ENCODE data around the gene SHISA4.
"Not testable (repeated sequence)": the region's sequence is repeated elsewhere in the genome, so short reads cannot be mapped to it uniquely, and the experiment has no call there.

SHISA4 gene

GRCh38 chr1:201928266-201928665, 39.6 kb downstream of the SHISA4 start:
- no peak for DNase-seq (ENCODE audit: low read depth)

GRCh38 chr1:201930137-201930536, 41.4 kb downstream of the SHISA4 start:
- DNase-seq (ENCODE audit: low read depth), result no peak

DNA sequence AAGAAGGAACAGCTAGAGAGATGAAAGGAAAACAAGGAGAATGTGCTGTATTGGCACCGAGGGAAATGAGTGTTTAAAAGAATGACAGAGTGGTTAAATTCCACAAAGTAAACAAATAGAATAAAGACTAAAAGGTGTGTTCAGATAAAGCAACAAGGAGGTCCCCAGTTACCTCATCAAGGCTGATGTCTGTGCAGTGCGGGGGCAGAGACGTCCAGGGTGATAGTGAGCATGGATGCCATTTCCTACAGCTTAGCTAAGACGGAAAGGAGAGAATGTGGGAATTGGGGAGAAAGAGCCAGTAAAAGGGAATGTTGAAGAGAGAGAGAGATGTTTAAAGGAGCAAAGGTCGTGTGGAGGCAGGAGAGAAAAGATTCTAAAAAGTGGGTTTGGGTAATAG, 42.1 kb downstream of the SHISA4 start:
- DNase-seq (ENCODE audit: low read depth), result no peak

GRCh38 chr1:201933840-201934430, 45.2 kb downstream of the SHISA4 start:
- peak; percentile 20 for DNase-seq (ENCODE audit: low read depth)

DNA sequence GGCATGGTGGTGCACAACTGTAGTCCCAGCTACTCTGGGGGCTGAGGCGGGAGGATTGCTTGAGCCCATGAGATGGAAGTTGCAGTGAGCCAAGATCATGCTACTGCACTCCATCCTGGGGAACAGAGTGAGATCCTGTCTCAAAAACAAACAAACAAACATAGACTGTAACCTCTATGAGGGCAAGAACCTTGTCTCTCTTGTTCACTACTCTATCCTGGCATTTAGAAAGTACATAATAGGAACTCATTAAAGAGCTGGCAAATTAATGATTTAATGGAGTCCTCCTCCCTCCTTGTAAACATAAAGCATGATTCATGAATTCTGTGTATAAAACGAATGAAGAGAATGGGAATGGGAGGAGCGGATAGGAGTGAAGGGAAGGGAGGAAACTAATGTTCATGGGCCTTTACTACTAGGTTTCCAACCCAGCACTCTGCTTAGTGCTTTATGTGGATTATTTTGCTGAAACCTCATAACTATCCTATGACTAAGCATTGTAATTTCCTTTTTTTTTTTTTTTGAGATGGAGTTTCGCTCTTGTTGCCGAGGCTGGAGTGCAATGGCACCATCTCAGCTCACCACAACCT, 49.0 kb downstream of the SHISA4 start:
- peak; percentile 56 for DNase-seq (ENCODE audit: low read depth)

GRCh38 chr1:201938440-201939035, 49.8 kb downstream of the SHISA4 start:
- no peak for DNase-seq (ENCODE audit: low read depth)

DNA sequence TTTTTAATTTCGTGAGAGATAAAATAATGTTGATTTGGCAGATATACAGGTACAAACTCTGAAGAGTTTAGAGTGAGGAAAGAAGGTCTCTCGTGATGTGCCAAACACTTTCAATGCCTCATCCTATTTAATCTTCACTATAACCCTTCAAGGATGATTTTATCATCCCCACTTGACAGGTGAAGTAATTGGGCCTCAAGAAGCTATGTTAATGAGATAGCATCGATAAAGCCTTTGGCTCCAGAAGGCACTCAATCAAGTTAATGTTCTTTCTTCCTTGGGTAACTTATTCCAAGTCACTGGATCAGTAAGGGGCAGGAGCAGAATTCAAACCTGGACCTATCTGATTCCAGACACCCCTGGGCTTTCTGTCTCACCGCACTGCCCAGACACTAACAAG, 50.5 kb downstream of the SHISA4 start:
- DNase-seq (ENCODE audit: low read depth), result no peak

GRCh38 chr1:201939574-201939973, 50.9 kb downstream of the SHISA4 start:
- DNase-seq (ENCODE audit: low read depth), result no peak

- DNase-seq (ENCODE audit: low read depth), result not testable (repeated sequence)
These were observed 51.6 kb downstream of the SHISA4 start for GRCh38 chr1:201940316-201940715.

DNA sequence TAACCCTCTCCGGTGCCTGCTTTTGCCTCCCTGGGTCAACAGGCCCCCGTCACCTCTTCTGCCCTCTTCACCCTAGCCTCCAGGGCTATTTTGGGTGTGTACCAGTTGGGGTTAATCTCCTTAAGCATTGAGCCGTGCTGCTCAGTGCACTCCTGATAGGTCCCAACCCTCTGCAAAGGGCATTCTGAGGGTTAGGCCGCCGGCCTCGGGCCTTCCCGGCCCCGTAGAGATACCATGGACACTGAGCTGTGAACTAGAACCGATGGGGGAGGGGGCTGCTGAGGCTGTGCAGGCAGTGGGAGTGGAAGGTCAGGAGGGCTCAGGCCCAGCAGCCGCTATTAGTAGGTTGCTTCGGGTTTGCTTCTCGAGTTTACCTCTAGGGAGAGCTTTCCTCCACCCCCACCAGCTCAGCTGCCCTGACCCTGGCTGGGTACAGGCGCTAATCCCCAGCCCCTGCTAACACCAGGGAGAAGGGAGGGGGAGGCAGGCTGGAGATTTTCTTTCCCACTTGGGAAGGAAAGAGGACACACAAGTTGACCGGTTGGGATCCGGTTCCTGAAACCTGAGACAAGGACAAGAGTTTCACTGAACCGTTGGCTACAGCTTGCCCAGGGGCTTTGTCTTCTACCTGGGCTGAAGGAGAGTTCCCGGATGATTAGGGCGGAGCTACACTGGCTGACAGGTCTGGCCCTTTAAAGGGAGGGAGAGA, 52.9 kb downstream of the SHISA4 start:
- no peak for DNase-seq (ENCODE audit: low read depth)

GRCh38 chr1:201942129-201942495, 53.4 kb downstream of the SHISA4 start:
- no peak for DNase-seq (ENCODE audit: low read depth)
